Hepatocyte (in vitro differentiated cells): Measurements from ENCODE around the gene PLA2G4E. TPM values are rescaled to one million over a fixed set of nuclear protein-coding genes. Genes with fewer than 3 reads are reported as not detected.

Experiments used
- DNase-seq: peaks from one replicate; pipeline ENCODE4 v3.0.0-alpha.2; 2016; ENCODE audit warnings: low spot score
- H2AFZ ChIP-seq: fragments of 200-600 bp; sonication (generic); 2 replicates; pipeline ENCODE4 v1.6.0; 2016; ENCODE audit warnings: antibody characterized with exemption, mild to moderate bottlenecking
- H3K27ac ChIP-seq: fragments of 200-600 bp; sonication (generic); 2 replicates; pipeline ENCODE4 v1.5.1; 2016; ENCODE audit warnings: mild to moderate bottlenecking
- H3K27me3 ChIP-seq: fragments of 200-600 bp; sonication (generic); 2 replicates; pipeline ENCODE4 v1.6.1; 2016
- H3K36me3 ChIP-seq: fragments of 200-600 bp; sonication (generic); replicated peaks from 2 replicates; pipeline ENCODE4 v1.5.1; 2016; ENCODE audit warnings: low read depth; ENCODE audit not compliant: insufficient read depth
- H3K4me1 ChIP-seq: fragments of 200-600 bp; sonication (generic); 2 replicates; pipeline ENCODE4 v1.5.1; 2016; ENCODE audit warnings: mild to moderate bottlenecking, moderate library complexity; ENCODE audit not compliant: insufficient read depth
- H3K4me2 ChIP-seq: fragments of 200-600 bp; sonication (generic); 2 replicates; pipeline ENCODE4 v1.6.0; 2016
- H3K4me3 ChIP-seq: fragments of 200-600 bp; sonication (generic); 2 replicates; pipeline ENCODE4 v1.5.1; 2016; ENCODE audit warnings: mild to moderate bottlenecking
- H3K79me2 ChIP-seq: fragments of 200-600 bp; sonication (generic); 2 replicates; pipeline ENCODE4 v1.6.0; 2017; ENCODE audit warnings: mild to moderate bottlenecking
- H3K9me2 ChIP-seq: fragments of 200-600 bp; sonication (generic); replicated peaks from 2 replicates; pipeline ENCODE4 v1.6.0; 2017; ENCODE audit warnings: mild to moderate bottlenecking; ENCODE audit not compliant: insufficient read depth
- H3K9me3 ChIP-seq: fragments of 200-600 bp; sonication (generic); 2 replicates; pipeline ENCODE4 v1.5.1; 2016; ENCODE audit warnings: low read depth, mild to moderate bottlenecking
- H4K20me1 ChIP-seq: fragments of 200-600 bp; sonication (generic); 2 replicates; pipeline ENCODE4 v1.6.0; 2016; ENCODE audit warnings: mild to moderate bottlenecking; ENCODE audit not compliant: insufficient read depth, poor library complexity, severe bottlenecking
- CTCF ChIP-seq: fragments of 200-600 bp; sonication (generic); IDR thresholded peaks from 2 replicates; pipeline ENCODE4 v1.5.1; 2016; ENCODE audit warnings: antibody characterized with exemption, mild to moderate bottlenecking; ENCODE audit not compliant: poor library complexity
- EZH2 ChIP-seq: fragments of 200-600 bp; sonication (generic); IDR thresholded peaks from 2 replicates; pipeline ENCODE4 v1.6.1; 2016; ENCODE audit warnings: antibody characterized with exemption, mild to moderate bottlenecking, borderline replicate concordance
- EZH2phosphoT487 ChIP-seq: fragments of 200-600 bp; sonication (generic); IDR thresholded peaks from one replicate; pipeline ENCODE4 v1.6.1; 2018; ENCODE audit warnings: antibody characterized with exemption, mild to moderate bottlenecking, low read depth, moderate library complexity; ENCODE audit not compliant: unreplicated experiment, severe bottlenecking
- WGBS: methylation state at CpG from one replicate; pipeline ENCODE4 v1.1.6; 2016; ENCODE audit warnings: low lambda C conversion rate; ENCODE audit errors: missing lambda C conversion rate; 5-methylcytosine and 5-hydroxymethylcytosine counted together
- polyA plus RNA-seq: library from polyadenylated mRNA; unstranded; fragments of >200 nt; fragmentation: Nextera tagmentation; extraction: Ambion mirVana; gene quantifications from 2 replicates; pipeline ENCODE4 v1.2.1, GENCODE V29; 2016
- total RNA-seq: library from RNA; depleted of rRNA; stranded (reverse); fragments of >200 nt; gene quantifications from 2 replicates; pipeline ENCODE4 v1.2.3, GENCODE V29; 2014

The PLA2G4E gene
- total and polyA plus RNA-seq, 2 experiments from 2014 or later = 0.07 to 0.54 TPM

- H3K4me3 ChIP-seq = no peak overlapping the region
- no peaks in the 10 kb centered on the region for H4K20me1 ChIP-seq
- H3K27ac ChIP-seq = no peak overlapping the region
- no peaks in the 10 kb centered on the region for H3K36me3 ChIP-seq
- H3K27me3 ChIP-seq = no peaks in the 10 kb centered on the region
- H3K9me3 ChIP-seq = no peaks in the 10 kb centered on the region
- H3K9me2 ChIP-seq = no peaks in the 10 kb centered on the region
- DNase-seq = no peak
- no peaks in the 10 kb centered on the region for H3K4me1 ChIP-seq
- 85% methylated on average over 11 of the region's 11 CpGs for WGBS
- H3K79me2 ChIP-seq = no peaks in the 10 kb centered on the region
- H2AFZ ChIP-seq = no peak overlapping the region
- H3K4me2 ChIP-seq = no peak overlapping the region
- TF ChIP-seq EZH2 (no peak), CTCF (no peak), EZH2phosphoT487 (no peak)
Measured at GRCh38 chr15:41993472-41994170, 27.2 kb downstream of the PLA2G4E start.

DNA sequence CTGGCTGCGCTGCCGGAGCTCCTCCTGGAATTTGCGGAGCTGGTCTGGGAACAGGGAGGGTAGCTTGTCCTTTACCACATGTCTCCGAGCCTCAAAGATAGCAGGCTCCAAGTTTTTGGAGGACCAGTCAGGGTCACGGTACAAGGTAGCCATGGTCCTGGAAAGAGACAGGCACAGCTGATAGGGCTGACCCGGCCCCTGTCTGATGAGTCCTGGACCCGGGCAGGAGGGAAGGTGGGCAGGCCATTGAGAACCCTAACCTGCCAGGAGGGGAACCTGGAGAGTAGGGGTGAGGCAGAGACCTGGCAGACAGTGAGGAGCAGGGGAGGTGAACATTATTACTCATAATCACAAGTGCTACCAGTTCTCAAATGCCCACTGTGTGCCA is 28.0 kb downstream of the PLA2G4E start:
- TF ChIP-seq CTCF (no peak), EZH2phosphoT487 (no peak), EZH2 (no peak)
- no peak overlapping the region for H3K4me3 ChIP-seq
- H3K9me2 ChIP-seq = no peaks in the 10 kb centered on the region
- no peak for DNase-seq
- WGBS = 90% methylated on average over 7 of the region's 7 CpGs
- no peak overlapping the region for H2AFZ ChIP-seq
- H4K20me1 ChIP-seq = no peaks in the 10 kb centered on the region
- H3K79me2 ChIP-seq = no peaks in the 10 kb centered on the region
- H3K27me3 ChIP-seq = no peaks in the 10 kb centered on the region
- H3K4me1 ChIP-seq = no peaks in the 10 kb centered on the region
- H3K27ac ChIP-seq = no peak overlapping the region
- H3K4me2 ChIP-seq = no peak overlapping the region
- H3K9me3 ChIP-seq = no peaks in the 10 kb centered on the region
- no peaks in the 10 kb centered on the region for H3K36me3 ChIP-seq

DNA sequence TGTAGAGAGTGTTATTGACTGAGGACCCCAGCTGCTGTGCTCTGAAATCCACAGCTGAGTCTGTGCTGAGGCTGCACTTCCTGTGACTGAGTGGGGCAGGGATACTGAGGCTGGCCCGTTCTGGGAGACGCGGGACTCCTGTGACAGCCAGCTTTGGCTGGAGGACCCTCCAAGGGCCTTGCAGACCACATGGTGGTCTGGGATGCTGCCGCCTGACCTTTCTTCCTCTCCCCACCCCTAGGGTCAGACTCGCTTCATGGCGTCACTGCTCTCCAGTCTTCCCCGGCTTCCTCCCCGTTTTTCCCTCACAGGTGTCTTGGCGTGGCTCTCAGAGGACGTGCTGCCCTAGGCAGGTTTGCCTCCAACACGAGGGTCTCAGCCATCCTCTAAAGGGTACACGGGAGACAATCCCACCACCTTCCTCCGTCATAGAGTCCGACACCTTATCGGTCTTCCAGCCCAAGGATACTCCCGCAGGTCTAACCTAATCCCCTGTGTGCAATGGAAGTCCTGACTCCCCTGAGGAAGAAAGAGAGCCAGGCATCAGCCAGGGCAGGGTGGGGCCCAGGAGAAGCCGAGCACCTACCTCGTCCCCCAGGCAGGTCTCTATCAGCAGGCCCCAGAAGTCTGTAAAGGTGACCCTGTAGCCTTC is 28.6 kb downstream of the PLA2G4E start:
- TF ChIP-seq CTCF = no peak
- no peak for TF ChIP-seq EZH2
- TF ChIP-seq EZH2phosphoT487 = no peak
- H3K4me1 ChIP-seq = no peaks in the 10 kb centered on the region
- no peaks in the 10 kb centered on the region for H3K36me3 ChIP-seq
- H3K4me2 ChIP-seq = no peak overlapping the region
- 92% methylated on average over 18 of the region's 18 CpGs for WGBS
- H3K79me2 ChIP-seq = no peaks in the 10 kb centered on the region
- H3K4me3 ChIP-seq = no peak overlapping the region
- H3K9me2 ChIP-seq = no peaks in the 10 kb centered on the region
- H3K27ac ChIP-seq = no peak overlapping the region
- H2AFZ ChIP-seq = no peak overlapping the region
- no peaks in the 10 kb centered on the region for H3K27me3 ChIP-seq
- DNase-seq = no peak
- no peaks in the 10 kb centered on the region for H3K9me3 ChIP-seq
- no peaks in the 10 kb centered on the region for H4K20me1 ChIP-seq
